ENCODE data around the gene DYNC1H1. TPM values are rescaled to one million over a fixed set of nuclear protein-coding genes. Genes with fewer than 3 reads are reported as not detected.

DYNC1H1 gene
- total and polyA plus RNA-seq, 2 of the 13 experiments (the other 11 are each of a cell fraction or from before 2014, with no cell fraction given), result 74.4 to 239 TPM

GRCh38 chr14:101975231-101975630, 10.9 kb downstream of the DYNC1H1 start:
- no peak overlapping the region for H3K27ac ChIP-seq (ENCODE audit: extremely low read length, insufficient read depth, low read length)
- no TSS peak for BruUV-seq (replicated peaks)
- H3K4me3 ChIP-seq (replicated peaks in 1 of 3; ENCODE audit: insufficient read depth in 1 of 3, low read depth in 2 of 3, low read length in 3 of 3), result no peak overlapping the region
- ChIA-PET POLR2A (no interaction called here), CTCF (ENCODE audit: low intra/inter-chr PET ratio, low total read pairs) (no interaction called here)
- in situ Hi-C loops (cut with HindIII; ENCODE audit: extremely low pct_ligation_motif_present, low pct_unique_long_range_greater_than_20kb), result no loop called here
- H3K4me2 ChIP-seq (ENCODE audit: low read depth, low read length), result no peak overlapping the region
- no peak overlapping the region for H2AFZ ChIP-seq (ENCODE audit: low read length)
- TF ChIP-seq NFE2L2 (IDR thresholded peaks at IDR 0.05; ENCODE audit: low read length) (peak; percentile 44; the same call in 1 of the 2 replicates), ZKSCAN8 (CRISPR knock-in tag; IDR thresholded peaks at IDR 0.05; ENCODE audit: borderline replicate concordance) (no peak), POGZ (CRISPR knock-in tag; IDR thresholded peaks at IDR 0.05) (no peak), ZBTB21 (CRISPR knock-in tag; IDR thresholded peaks at IDR 0.05) (no peak)
- FAIRE-seq, result no peak
- H3K79me2 ChIP-seq (ENCODE audit: insufficient read depth, low read length), result peaks cover 40% of the 10 kb centered on the region
- no peak for ATAC-seq
- intact Hi-C loops (cut with micrococcal nuclease; ENCODE audit: unreplicated experiment), result no loop called here
- H3K27me3 ChIP-seq (ENCODE audit: control insufficient read depth in 1 of 2, insufficient read depth in 2 of 2, low read length in 2 of 2), result no peaks in the 10 kb centered on the region
- peaks cover 25% of the 10 kb centered on the region for H3K4me1 ChIP-seq (ENCODE audit: insufficient read depth, low read length)
- peaks cover 8% of the 10 kb centered on the region; the same call in 1 of the 2 replicates for H4K20me1 ChIP-seq (ENCODE audit: insufficient read depth, low read length)
- H3K36me3 ChIP-seq (replicated peaks in 1 of 2; ENCODE audit: control insufficient read depth in 1 of 2, insufficient read depth in 2 of 2, low read length in 2 of 2), result peaks cover 2 to 43% of the 10 kb centered on the region in 2 experiments
- H3K9ac ChIP-seq (ENCODE audit: insufficient read depth, low read depth, low read length), result no peak overlapping the region
- H3K9me3 ChIP-seq (ENCODE audit: low read length), result no peaks in the 10 kb centered on the region
- 93% methylated on average over 7 of the region's 7 CpGs for WGBS (ENCODE audit: low lambda C conversion rate)
- no peak for DNase-seq (ENCODE audit: low spot score)

GRCh38 chr14:101977311-101978071, 13.1 kb downstream of the DYNC1H1 start:
- peaks cover 8% of the 10 kb centered on the region for H3K4me1 ChIP-seq (ENCODE audit: insufficient read depth, low read length)
- H3K27ac ChIP-seq (ENCODE audit: extremely low read length, insufficient read depth, low read length), result no peak overlapping the region
- no peak overlapping the region for H3K4me2 ChIP-seq (ENCODE audit: low read depth, low read length)
- ChIA-PET POLR2A (no interaction called here), CTCF (ENCODE audit: low intra/inter-chr PET ratio, low total read pairs) (no interaction called here)
- TF ChIP-seq ZNF770 (CRISPR knock-in tag; IDR thresholded peaks at IDR 0.05) (0 out of 2 replicates have a peak, but pooled peaks have one; percentile 15), CREB1 (IDR thresholded peaks at IDR 0.05) (no peak), CREB1 (CRISPR knock-in tag; IDR thresholded peaks at IDR 0.05) (no peak)
- peaks cover 5% of the 10 kb centered on the region; the same call in 1 of the 2 replicates for H4K20me1 ChIP-seq (ENCODE audit: insufficient read depth, low read length)
- H3K27me3 ChIP-seq (ENCODE audit: control insufficient read depth in 1 of 2, insufficient read depth in 2 of 2, low read length in 2 of 2), result no peaks in the 10 kb centered on the region
- no peak for DNase-seq (ENCODE audit: low spot score)
- H2AFZ ChIP-seq (ENCODE audit: low read length), result no peak overlapping the region
- WGBS (ENCODE audit: low lambda C conversion rate), result 93% methylated on average over 6 of the region's 6 CpGs
- H3K36me3 ChIP-seq (replicated peaks in 1 of 2; ENCODE audit: control insufficient read depth in 1 of 2, insufficient read depth in 2 of 2, low read length in 2 of 2), result peaks cover 5 to 59% of the 10 kb centered on the region in 2 experiments
- in situ Hi-C loops (cut with HindIII; ENCODE audit: extremely low pct_ligation_motif_present, low pct_unique_long_range_greater_than_20kb) (no loop called here), intact Hi-C loops (cut with micrococcal nuclease; ENCODE audit: unreplicated experiment) (no loop called here)
- peaks cover 29% of the 10 kb centered on the region for H3K79me2 ChIP-seq (ENCODE audit: insufficient read depth, low read length)
- H3K9me3 ChIP-seq (ENCODE audit: low read length), result no peaks in the 10 kb centered on the region
- no peak overlapping the region for H3K4me3 ChIP-seq (replicated peaks in 1 of 3; ENCODE audit: insufficient read depth in 1 of 3, low read depth in 2 of 3, low read length in 3 of 3)
- no TSS peak for BruUV-seq (replicated peaks)
- no peak for FAIRE-seq
- no peak overlapping the region for H3K9ac ChIP-seq (ENCODE audit: insufficient read depth, low read depth, low read length)
- no peak for ATAC-seq
